GM10266 (cell line): ENCODE results near the gene ACKR3.

ENCODE experiments used
- DNase-seq: peaks from one replicate; pipeline ENCODE4 v3.0.0; 2012; ENCODE audit errors: extremely low spot score
- CTCF ChIP-seq: IDR thresholded peaks from 2 replicates; pipeline ENCODE4 v1.5.1; 2012; ENCODE audit warnings: mild to moderate bottlenecking, low read depth; ENCODE audit not compliant: control insufficient read depth, insufficient read depth; ENCODE audit errors: missing control alignments

The ACKR3 gene

GRCh38 chr2:236584521-236585384 is 15.1 kb downstream of the ACKR3 start:
- TF ChIP-seq CTCF: no peak

GRCh38 chr2:236585966-236586365 is 16.3 kb downstream of the ACKR3 start:
- no peak for TF ChIP-seq CTCF
- DNase-seq: no peak

More at GRCh38 chr2:236584521-236585384, 15.1 kb downstream of the ACKR3 start:
- DNase-seq: no peak

- DNase-seq: no peak
- no peak for TF ChIP-seq CTCF
These were observed 18.5 kb downstream of the ACKR3 start for GRCh38 chr2:236587861-236588815.

- no peak for DNase-seq
- no peak for TF ChIP-seq CTCF
These were observed 19.4 kb downstream of the ACKR3 start for GRCh38 chr2:236588932-236589592.

- no peak for DNase-seq
- no peak for TF ChIP-seq CTCF
These were observed 21.2 kb downstream of the ACKR3 start for GRCh38 chr2:236590846-236591245.

- no peak for TF ChIP-seq CTCF
- no peak for DNase-seq
These were observed 23.2 kb downstream of the ACKR3 start for GRCh38 chr2:236592821-236593220.
